CD4-positive, alpha-beta T cell treated with Interleukin-4 for 4 hours (primary cell): Measurements from ENCODE around the gene ONECUT1.

Source experiments
- DNase-seq: peaks from one replicate; pipeline ENCODE4 v3.0.0-alpha.2; 2020

Gene ONECUT1

DNA sequence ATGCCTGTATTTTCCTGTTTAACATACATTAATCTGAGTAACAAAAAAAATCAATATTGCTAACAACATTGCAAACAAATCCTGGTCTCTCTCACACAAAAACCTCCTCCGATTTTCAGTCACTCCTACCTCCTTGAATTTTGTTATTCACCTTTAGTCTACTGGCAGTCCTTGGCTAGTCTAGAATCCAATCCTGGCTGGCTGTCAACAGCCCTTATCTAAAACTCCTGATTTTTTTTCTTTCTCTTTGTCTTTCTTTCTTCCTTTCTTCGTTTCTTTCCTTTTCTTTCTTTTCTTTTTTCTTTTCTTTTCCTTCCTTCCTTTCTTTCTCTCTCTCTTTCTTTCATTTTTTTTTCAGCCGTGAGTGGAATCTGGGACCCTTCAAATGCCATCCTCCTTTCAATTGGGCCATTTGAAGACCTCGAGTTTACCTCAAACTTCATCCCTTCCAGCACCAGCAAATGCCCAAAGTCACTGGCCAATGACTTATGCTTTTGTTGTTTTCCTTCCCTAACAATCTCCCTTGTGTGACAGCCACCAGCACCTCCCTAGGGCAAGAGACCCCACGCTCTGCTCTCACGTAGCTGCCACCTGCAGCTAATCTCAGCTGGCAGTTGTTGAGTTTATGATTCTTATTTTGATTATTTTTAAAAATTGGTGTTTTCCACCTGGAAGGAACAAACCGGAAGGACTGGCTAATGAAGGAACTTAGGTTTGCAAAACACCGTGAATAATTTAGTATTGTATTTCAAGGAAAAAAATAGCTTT, 6.8 kb upstream of the ONECUT1 start:
- no peak for DNase-seq

DNA sequence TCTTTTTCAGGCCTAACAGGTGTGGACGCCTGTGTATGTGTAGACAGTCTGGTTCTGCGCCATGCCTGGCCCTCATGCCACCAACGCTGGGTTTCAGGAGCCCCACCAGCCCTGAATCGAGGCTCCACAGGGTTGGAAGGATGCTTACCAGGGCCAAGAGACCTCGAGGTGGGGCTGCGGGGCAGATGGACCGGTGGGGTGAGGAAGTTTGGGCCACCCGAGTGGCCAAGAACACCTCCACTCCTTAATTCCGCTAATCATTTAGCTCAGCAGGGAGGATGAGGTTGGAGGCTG, 6.0 kb upstream of the ONECUT1 start:
- DNase-seq = no peak

DNA sequence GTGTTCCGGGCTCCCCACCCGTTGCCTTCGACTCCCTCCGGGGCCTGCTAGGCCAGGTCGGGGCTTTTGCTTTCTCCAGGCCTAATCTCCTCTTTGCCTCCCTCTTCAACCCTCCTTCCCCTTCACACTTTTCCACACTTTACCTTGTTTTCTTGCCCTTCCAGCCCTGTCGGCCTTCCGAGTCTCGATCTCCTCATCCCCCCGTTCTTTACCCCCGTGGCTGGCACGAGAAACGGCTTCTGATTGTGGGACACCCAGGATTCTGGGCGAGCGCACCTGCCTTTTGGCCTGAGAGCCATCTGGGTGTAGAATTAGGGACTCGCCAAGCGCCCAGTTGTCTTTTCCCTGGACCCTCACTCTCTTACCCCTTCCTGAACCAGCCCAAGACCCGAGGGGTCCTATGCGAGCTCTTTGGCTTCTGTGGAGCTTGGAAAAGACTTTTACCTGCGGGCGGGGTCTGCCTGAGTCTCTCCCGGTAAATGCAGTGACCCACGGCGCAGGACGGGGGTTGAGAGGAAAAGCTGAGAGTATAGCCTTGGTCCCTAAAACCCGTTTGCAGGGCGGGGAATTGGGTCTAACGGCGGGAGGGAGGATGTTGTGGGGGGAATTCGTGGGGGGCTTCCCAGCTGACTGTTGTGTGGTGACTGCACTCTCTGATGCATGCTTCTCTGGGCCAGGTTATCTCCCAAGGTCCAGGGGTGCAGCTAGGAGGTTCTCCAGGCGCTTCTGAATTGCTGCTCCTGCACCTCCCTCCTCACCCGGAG, 5.5 kb upstream of the ONECUT1 start:
- no peak for DNase-seq

DNA sequence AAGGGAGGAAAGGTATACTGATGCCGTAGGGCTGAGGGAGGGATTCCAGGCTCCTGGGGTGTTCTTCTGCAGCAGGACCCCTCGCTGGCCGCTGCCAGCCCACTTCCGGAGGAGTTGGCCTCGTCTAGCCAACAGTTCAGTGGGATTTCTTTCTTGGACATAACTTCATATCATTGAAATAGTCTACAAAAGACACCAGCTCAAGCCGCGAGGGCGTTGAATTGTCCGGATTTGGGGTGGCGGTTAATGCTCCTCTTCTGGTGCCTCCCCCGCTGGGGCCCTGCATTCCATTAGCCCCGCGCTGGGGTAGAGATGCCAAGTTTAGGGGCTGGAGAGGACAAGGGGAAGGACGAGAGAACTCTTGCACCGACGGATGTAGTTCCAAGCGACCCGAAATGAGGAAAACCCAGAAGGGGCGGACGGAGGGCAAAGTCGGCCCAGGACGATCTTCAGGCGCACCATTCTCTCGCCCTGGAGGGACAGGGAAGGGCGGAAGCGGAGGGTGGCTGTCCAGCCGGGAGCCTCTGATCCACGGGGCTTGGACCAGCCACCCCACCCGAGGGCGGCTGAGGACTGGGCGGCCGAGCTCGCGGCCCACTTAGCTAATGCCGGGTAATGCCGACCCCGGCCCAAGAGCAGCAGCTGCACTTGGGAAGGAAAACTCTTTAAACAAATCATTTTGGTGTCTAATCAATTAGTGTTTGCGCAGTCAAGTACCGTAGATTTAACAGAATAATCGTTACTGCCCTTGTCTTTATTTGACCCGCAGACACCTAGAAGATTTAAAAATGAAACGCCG, 4.7 kb upstream of the ONECUT1 start:
- DNase-seq = no peak

DNA sequence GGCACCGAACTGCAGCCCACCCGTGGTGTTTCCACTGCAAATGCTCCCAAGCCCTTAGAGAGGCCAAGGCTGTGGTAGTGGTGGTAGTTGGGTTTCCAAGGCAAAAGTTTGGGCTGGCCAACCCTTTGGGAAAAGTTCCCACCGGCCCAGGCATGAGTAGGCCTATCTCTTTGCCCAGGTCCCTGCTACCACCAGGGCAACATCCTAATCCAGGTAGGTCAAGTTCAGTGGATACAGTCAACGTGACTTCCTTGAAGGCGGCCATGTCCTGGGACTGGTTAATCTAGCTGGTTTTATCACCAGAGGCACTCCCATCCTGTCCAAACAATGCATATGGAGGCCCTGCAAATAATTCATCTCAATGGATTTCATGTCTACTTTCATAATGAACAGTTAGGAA, 1.6 kb upstream of the ONECUT1 start:
- DNase-seq = no peak

DNA sequence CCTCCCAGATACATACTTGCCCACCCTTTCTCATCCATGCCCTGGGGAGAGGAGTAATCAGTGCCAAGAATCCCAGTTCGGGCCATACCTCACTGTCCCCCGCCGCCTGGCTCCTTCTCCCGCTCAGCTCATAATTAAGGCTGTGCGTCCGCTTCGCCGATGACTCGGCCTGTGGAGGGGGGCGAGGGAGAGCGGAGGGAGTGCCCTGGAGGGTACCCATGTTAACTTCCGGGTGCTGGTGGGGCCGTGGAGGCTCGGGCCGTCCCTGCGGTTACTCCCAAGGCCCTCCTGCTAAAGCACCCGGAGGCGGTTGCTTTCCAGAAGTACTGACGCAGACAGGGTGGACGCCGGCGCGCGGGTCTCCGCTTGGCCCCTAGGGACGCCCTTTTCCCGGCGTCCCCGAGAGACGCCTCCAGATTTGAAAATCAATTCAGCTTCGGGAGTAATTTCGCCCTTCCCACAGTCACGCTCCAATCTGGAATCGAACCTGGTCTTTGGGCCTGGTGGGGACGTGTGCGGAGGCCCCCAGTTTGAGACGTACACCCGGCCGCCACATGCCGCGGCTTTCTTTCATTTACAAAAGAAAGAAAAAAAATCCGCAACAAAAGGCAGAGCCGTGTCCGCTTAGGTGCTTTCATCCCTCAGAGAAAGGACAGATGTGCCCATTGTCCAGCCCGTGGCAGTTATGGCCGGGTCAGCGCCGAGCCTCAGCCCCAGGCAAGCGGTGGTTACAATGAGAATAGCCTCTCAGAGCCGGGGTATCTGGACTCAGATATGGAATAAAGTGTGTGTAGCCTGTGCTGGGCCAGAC, 1.0 kb upstream of the ONECUT1 start:
- DNase-seq = no peak

DNA sequence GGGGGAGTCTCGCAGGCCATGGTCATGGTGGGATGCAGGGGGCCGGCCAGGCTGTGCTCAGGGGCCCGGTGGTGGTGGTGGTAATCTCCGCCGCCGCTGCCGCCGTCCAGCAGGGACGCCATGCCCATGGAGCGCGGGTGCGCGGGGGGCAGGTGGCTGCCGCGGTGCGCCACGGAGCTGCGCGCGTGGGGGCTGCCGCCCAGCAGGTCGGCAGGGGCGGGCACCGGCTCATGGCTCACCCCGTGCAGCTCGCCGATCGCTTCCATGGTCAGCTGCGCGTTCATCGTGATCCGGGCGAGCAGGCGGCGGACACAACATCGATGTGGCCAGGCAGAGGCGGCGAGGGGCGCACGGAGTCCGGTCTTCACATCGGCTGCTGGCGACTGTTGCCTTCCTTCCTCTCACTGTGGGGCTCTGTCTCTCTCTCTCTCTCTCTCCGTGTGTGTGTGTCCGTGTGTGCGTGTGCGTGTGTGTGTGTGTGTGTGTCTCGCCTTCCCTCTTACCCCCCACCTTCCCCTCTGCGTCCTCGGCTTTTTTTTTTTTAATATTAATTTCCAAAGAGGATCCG, 451 bp downstream of the ONECUT1 start:
- DNase-seq = no peak

DNA sequence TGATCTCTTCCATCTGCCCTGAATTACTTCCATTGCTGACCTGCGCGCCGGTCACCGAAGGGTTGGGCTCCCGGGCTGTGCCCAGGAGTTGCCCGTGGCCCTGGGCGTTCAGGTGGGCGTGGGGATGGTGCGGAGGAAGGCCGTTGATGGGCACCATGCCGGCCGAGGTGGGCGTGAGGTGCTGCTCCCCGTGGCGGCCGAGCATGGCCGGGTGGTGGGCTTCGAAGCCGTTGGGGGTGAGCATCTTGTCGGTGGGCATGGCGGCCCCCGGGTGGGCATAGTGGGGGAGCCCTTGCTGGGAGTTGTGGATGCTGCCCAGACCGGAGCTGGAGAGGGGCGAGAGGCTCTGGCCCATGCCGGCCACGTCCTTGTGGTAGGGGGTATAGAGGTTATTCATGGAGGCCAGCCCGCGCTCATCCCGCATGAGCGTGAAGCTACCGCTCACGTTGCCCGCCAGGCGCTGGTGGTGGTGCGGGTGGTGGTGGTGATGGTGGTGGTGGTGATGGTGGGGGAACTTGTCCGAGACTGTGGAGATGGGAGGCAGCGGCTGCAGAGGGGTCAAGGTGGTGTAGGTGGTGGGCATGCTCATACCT, 1.0 kb downstream of the ONECUT1 start:
- DNase-seq = no peak

DNA sequence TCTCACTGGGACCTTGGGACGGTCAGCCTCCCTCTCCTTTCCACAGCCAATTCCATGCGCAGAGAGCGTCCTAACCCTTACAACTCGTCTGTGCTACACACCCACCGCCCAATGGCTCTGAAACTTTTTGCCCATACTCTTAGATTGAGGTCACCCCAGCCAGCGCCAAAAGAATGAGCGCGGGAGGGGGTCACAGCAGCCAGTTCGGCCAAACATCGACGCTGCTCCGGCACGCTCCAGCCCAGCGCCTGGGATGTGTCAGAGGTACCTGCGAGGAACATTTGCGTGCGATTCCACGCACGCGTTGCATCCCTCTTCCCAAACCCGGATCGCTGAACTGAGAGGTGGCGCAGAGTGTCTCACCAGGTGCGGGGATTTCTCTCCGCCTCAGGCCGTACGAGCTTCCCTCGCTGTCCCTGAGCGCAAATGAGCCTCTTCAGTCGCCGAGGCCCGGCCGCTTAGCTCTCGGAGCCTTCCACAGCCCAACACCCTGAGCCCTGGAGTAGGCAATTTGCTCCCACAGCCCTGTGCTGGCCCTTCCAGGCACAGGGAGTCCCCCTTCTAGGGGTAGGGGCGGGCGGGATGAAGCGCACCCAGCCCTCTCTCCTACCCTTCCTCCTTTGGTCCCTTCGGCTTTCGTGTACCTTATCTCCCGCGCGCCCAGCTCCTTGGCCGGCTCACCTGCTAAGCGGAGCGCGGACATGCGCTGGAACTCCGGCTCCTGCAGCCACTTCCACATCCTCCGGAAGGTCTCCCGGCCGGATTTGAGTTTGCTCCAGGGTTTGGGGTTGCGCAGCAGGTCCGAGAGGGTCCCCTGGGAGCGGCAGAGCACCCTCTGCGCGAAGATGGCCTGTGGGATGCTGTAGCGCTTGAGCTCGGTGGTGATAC, 1.8 kb downstream of the ONECUT1 start:
- DNase-seq = no peak

DNA sequence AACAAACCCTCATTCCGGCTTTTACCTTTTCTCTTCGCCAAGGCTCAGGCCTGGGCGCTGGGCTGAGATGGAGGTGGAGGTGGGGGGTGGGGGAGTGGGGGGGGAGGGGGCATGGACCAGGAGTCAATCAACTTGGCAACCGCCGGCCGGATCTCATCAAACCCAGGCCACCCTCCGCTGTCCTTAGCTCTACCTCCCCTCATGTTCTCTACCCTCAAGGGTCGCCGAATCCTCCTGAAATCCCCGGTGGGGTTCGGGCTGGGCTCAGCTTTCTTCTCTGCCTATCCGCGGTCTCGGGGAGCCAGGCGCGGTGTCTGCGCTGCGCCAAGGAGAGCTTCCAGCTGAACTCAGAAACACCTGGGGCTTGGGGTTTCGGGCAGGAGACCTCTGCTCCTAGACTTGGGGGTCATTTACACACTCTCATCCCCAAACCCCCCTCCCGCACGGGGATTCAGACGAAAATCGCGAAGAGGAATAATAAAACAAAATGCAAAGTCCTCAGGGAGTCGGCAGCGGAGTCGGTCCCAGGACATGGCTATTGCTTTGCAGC, 2.5 kb downstream of the ONECUT1 start:
- DNase-seq = no peak

DNA sequence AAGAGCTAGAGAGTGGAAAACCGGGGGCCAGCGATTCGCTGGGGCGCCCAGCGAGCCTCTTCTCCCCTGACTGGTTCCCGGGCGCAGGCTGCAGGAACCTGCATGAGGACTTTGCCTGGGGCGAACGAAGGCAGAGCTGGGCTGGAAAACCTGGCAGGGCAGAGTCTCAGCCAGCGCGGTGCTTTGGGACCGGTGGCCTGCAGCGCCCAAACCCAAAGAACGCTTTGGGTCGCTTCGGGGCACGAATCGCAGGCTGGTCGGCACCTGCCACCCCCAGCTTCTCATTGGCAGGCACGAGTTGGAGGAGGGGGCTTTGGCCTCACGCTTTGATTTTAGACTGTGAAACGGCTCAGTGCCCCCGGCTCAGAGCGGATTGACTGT, 3.0 kb downstream of the ONECUT1 start:
- DNase-seq = no peak

DNA sequence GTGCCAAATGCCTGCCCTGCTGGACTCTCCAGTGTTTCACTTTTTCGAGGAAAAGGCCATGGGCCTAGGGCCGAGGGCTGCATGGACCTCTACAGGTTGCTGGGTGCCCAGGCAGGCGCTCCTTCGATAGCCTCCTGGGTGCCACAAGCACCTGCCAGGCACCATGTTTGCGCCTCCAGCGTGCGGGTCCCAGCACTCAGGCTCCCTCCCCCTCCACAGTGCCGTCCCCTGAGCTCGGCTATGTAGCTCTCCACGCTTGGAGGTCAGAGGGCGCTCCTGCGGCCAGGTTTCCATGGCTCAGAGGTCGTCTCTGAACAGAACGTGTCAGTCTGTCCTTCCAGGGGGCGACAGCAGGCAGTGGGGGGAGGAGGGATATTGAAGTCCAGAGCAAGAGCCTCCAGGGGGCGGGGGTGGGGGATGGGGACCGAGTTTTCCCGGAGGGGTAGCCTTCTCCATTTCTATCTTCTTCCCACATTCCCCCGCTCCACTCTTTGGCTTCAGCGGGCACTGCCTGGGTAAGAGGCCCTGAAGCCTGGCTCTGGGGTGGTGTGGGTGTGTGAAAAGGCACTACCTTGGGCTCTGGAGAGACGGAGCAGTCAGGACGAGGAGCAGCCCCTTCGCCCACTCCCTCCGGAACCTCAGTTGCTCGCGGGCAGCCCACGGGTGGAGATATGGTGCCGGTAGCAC, 3.6 kb downstream of the ONECUT1 start:
- no peak for DNase-seq

DNA sequence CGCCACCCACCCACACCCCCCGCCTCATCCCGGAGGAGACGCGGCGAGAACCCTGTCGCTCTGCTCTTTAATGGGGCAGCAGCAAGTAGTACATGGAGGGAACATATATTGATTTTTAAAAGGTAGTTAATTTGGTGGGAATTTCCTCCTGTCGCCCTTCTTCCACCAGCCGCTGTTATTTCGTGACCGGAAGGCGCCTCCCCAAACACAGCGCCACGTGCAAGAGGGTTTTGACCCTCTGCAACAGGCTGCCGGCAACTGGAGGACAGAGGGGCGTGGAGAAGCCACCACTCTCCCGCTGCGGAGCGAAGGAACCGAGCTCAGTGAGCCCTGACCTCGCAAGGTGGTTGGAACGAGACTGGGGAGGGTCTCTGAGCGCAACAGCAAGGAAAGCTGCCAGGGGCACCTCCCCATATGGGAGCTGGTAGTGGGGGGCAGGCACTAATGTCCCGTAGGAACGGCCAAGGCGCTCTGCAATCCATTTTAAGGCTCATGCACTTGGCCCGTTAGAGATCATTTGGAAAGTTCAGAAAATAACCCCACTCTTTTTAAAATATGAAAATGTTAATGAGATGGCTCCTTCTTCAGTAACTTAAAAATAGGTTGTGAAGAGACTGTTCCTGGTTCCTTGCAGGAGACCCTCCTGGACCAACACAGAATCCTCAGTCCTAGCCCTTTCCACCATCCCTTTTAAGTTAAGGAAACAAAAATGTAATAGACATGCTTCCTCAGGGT, 4.3 kb downstream of the ONECUT1 start:
- DNase-seq = no peak

DNA sequence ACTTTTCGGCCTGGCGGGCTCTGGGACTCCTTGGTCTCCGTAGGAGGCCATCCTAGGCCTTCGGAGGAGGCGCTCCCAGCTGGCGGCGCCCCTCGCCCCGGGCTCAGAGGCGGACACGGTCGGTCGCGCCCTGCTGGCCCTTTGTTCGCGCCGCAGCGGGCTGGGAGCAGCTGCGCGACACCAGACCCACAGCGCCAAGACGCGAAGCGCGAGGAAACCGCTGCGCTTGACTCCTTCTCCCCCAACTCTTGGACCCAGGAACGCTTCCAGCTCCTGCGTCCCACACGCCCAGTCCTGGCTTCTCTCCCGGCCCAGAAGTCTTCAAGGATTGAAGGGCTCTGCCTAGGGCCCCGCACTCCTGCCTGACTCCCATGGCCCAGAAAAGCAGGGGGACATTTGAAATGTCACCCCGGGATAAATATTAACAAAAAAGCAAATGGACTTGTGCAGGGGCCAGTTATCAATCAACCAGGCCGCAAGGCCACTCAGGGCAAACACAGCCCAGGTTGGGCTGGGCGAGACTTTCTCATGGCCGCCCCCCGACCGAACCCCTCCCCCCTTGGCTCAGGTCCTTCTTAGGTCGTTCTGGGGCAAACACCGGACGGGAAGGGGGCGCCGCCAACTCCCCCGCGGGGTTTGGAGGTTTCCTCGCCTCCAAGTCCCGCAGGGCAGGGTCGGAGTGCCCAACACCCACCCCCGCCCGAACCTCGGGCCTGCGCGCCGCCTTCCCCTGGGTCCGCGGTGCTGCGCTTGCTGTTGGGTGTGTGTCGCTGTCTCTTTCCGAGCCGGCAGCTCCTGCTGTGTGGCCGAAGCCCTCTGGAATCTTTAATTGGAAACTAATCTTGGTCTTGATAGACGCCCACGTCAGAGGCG, 5.1 kb downstream of the ONECUT1 start:
- DNase-seq = no peak

DNA sequence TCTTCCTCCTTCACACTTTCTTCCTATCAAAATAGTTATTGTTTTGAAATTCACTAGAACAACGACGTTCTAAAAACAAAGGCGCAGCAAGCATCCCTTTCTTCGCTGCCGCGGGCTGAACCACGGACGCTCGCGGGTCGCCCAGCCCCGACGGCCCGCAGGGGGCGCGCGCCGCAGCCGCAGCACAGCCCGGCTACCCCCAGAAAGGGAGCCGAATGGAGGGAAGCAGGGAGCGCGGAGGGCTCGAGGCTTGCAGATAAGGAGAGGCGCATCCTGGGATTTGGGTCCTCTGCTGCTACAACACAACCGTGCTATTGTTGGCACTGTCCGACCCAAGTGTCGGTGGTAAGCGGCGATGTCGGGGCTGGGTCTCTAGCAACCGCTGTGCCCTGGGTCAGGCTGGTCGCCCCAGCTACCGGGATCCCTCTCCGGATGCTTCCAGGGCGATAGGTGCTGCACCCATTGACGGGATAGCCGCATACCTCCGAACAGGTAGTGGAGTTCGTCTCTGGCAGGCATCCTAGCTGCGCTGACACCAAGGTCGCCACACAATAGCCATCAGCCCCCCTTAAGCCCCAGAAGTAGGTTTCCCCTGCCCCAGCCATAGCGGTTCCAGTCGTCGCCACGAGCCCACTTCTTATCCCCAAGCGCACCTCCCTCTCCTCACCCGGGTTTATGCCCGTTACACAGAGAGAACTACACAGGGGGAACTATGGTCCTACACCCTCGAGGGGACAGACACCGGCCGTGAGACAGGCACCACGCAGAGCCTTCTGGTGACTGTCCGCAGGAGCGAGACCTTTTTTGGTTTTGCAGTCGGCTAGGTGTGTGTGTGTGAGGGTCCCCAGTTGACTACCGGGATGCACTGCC, 6.0 kb downstream of the ONECUT1 start:
- no peak for DNase-seq

DNA sequence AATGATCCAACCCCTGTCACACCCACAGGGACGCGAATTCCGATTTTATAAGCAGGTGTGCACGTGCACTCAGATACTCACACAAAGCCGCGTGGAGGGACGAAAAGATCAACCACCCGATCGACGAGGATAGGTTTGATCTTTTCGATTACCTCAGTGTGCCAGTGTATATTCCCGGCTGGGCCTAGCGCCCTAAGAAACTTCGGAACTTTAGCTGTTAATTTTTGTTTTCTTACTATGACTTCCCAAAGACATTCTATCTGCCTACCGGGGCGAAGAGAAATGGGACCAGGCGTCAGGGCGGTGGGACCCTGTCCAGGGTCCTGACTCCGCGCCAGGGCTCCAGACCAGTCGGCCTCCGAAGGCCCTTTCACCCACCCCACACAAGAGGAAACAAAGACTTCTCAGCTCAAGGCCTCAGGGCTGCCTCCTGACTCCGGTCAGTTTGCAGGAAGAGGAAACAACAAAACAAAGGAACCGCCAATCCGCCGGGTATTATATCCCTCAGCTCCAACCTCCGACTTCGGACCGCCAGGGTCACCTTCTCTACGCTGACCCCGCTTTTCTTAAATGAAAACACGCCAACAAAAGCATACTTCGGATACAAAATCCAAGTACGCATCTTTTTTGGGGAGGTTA, 6.8 kb downstream of the ONECUT1 start:
- DNase-seq = no peak

DNA sequence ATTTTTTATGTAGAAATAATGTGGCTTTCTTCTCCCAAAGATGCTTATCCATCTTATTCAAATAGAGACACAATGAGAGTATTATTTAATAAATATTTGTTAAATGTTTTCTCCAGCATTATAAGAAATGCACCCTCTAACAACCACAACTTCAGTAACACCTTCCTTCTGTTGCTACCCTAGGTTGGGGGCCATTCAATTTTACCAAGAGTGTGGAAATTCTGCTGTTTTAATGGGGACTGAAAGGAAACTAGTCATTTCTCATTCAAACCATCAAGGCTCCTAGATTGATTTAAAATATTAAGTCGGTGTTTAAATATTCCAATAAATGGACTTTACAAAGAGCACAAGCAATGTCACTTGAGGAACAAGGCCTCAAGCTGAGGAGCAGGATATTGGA, 7.6 kb downstream of the ONECUT1 start:
- no peak for DNase-seq
